Sigmoid colon (tissue), 7 donors: ENCODE results near the gene PSMD8. TPM values are rescaled to one million over a fixed set of nuclear protein-coding genes. Genes with fewer than 3 reads are reported as not detected.

Source experiments
- DNase-seq: peaks from one replicate; pipeline ENCODE4 v3.0.0-alpha.2; 2019
- H3K27ac ChIP-seq, 4 donors: fragments of 200-600 bp; sonication (generic); one replicate each; pipeline ENCODE4 v1.5.1; 2016 to 2019; ENCODE audit warnings: mild to moderate bottlenecking in 1 of 4
- H3K27me3 ChIP-seq, 3 donors: fragments of 200-600 bp; sonication (generic); one replicate each; pipeline ENCODE4 v1.5.1; 2019; ENCODE audit warnings: mild to moderate bottlenecking in 1 of 3
- H3K36me3 ChIP-seq, 4 donors: fragments of 200-600 bp; sonication (generic); one replicate each; pipeline ENCODE4 v1.5.1; 2016 to 2019
- H3K4me1 ChIP-seq, 4 donors: fragments of 200-600 bp; sonication (generic); one replicate each; pipeline ENCODE4 v1.5.1; 2017 to 2019
- H3K4me3 ChIP-seq, 4 donors: fragments of 200-600 bp; sonication (generic); one replicate each; pipeline ENCODE4 v1.5.1; 2017 to 2019; ENCODE audit warnings: mild to moderate bottlenecking in 2 of 4, moderate library complexity in 1 of 4
- H3K9me3 ChIP-seq, 4 donors: fragments of 200-600 bp in 3 of 4; sonication (generic) in 3 of 4; one replicate each; pipeline versions ENCODE4 v1.5.1 to v1.6.1; 2013 to 2019
- EP300 ChIP-seq, 4 donors: sonication (generic); formaldehyde crosslinking; IDR thresholded peaks; one replicate each; pipeline ENCODE4 v1.6.1; 2017; ENCODE audit warnings: antibody characterized with exemption in 4 of 4
- POLR2A ChIP-seq, 2 donors: fragments of 450-650 bp; IDR thresholded peaks; one replicate each; pipeline ENCODE4 v1.6.1; 2016; ENCODE audit warnings: antibody characterized with exemption in 2 of 2, mild to moderate bottlenecking in 2 of 2, moderate library complexity in 2 of 2
- POLR2AphosphoS5 ChIP-seq, 4 donors: sonication (generic); formaldehyde crosslinking; IDR thresholded peaks; one replicate each; pipeline ENCODE4 v1.6.1; 2017; ENCODE audit warnings: antibody characterized with exemption in 4 of 4
- WGBS, 2 donors: extraction: QIAGEN DNeasy Blood & Tissue Kit; methylation state at CpG; one replicate each; pipeline ENCODE4 v1.1.7; 2013; 5-methylcytosine and 5-hydroxymethylcytosine counted together
- intact Hi-C: fragments of 100-400 bp; cut with DNase I; formaldehyde crosslinking; loops from one replicate; pipeline ENCODE4 v1.15.1; 2023
- polyA plus RNA-seq, 3 donors: library from polyadenylated mRNA; stranded (reverse); fragments of 200-250 nt; gene quantifications; one replicate each; pipeline ENCODE4 v1.2.3, GENCODE V29; 2013
- total RNA-seq, 4 donors: library from RNA; depleted of rRNA; stranded (reverse); fragments of >200 nt; gene quantifications; one replicate each; pipeline ENCODE4 v1.1.0, GENCODE V29; 2016
- TF ChIP-seq, protein P1 (sequence below), 4 experiments: fragments of 450-650 bp in 3 of 4; fragments of 200-600 bp in 1 of 4; IDR thresholded peaks; one replicate each; pipeline ENCODE4 v1.5.1; 2016 to 2019; ENCODE audit warnings: antibody characterized with exemption in 4 of 4, mild to moderate bottlenecking in 3 of 4, moderate library complexity in 2 of 4
- donor health status: healthy with polysubstance abuse.
- donor health status: Bipolar disorder and iron deficiency.
- donor health status: healthy.

Gene PSMD8
- total and polyA plus RNA-seq, 7 donors = 125 to 271 (median 147) TPM

DNA sequence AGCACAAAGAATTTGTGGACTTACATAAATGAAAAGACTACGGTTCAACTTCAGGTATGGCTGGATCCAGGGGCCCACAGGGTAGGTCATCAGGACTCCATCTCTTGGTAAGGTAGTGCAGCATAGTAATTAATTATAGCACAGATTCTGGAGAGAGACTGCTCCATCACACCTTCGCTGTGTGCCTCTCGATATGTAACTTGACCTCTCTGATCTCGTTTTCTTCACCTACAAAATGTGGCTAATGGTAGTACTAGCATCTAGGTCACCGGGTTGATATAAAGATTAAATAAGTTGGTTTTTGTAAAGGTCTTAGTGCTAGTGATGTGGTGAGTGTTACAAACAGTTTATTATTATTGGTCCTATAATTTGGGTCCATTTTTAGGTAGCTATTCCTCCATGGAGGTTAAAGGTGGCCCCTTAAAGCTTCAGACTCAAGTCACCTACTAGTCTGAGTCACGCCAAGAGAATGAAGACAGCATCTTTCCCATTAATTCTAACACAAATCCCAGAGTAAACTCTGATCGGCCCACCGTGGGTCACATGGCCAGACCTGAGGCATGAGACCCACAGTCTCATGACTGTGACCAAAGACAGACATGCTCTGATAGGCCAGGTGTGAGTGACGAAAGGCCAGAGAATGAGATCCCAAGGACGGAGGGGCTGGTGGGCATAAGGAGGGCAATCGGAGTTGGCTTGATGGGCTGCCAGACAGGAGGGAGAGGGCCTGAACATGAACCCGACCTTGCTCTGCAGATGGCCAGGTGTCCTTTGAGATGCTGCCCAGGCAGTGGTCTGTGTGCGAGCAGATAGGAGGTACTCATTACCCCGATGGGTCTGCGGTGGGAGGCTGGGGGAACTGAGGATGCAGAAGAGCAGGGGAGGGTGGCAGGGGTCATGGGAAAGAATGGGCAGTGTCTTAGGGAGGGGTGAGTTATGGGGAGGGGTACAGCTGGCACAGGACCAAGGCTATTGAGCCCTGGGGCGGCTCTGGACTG is 18.3 kb upstream of the PSMD8 start:
- H3K27me3 ChIP-seq = peaks cover 4 to 73% (median 34%) of the 10 kb centered on the region in 3 donors

DNA sequence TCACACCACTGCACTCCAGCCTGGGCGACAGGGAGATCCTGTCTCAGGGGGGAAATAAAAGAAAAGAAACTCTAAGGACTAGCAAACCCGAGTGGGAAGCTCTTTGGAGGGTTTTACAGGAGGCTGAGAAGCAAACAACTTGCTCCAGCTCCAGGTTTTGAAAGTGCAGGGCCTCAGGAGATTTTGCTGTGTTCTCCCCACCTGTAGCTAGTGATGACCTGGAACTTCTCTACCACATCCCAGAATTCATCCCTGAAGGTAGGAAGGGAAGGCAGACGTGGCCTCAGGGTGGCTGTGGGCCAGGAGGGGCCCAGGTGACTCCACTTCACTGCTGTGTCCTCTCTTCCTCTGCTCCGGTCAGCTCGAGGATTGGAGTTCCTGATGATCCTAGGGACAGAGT is 16.3 kb upstream of the PSMD8 start:
- H3K4me3 ChIP-seq = no peak overlapping the region
- H3K27me3 ChIP-seq = peaks cover 9 to 81% (median 50%) of the 10 kb centered on the region in 3 donors
- no peak for DNase-seq
- no peaks in the 10 kb centered on the region for H3K36me3 ChIP-seq
- TF ChIP-seq EP300 (IDR thresholded peaks at IDR 0.05) = no peak
- TF ChIP-seq, protein P1, sequence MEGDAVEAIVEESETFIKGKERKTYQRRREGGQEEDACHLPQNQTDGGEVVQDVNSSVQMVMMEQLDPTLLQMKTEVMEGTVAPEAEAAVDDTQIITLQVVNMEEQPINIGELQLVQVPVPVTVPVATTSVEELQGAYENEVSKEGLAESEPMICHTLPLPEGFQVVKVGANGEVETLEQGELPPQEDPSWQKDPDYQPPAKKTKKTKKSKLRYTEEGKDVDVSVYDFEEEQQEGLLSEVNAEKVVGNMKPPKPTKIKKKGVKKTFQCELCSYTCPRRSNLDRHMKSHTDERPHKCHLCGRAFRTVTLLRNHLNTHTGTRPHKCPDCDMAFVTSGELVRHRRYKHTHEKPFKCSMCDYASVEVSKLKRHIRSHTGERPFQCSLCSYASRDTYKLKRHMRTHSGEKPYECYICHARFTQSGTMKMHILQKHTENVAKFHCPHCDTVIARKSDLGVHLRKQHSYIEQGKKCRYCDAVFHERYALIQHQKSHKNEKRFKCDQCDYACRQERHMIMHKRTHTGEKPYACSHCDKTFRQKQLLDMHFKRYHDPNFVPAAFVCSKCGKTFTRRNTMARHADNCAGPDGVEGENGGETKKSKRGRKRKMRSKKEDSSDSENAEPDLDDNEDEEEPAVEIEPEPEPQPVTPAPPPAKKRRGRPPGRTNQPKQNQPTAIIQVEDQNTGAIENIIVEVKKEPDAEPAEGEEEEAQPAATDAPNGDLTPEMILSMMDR (IDR thresholded peaks at IDR 0.05) = no peak
- TF ChIP-seq POLR2AphosphoS5 (IDR thresholded peaks at IDR 0.05) = no peak
- no peak for TF ChIP-seq POLR2A (IDR thresholded peaks at IDR 0.05)
- no peaks in the 10 kb centered on the region for H3K9me3 ChIP-seq
- intact Hi-C loops = no loop called here
- WGBS, 2 donors = 26 to 41% methylated on average over 5 of the region's 5 CpGs
- H3K4me1 ChIP-seq = peaks cover 2 to 21% (median 19%) of the 10 kb centered on the region in 4 donors
- no peak overlapping the region for H3K27ac ChIP-seq

More for the DNA sequence above, 18.3 kb upstream of the PSMD8 start:
- Histone ChIP-seq H3K27ac (no peak overlapping the region), H3K9me3 (no peaks in the 10 kb centered on the region), H3K36me3 (no peaks in the 10 kb centered on the region), H3K4me1 (peaks cover 0 to under 1% (median 0%) of the 10 kb centered on the region in 4 donors), H3K4me3 (no peak overlapping the region)
- TF ChIP-seq POLR2AphosphoS5 (IDR thresholded peaks at IDR 0.05) = no peak
- TF ChIP-seq, protein P1 (IDR thresholded peaks at IDR 0.05) = no peak
- no peak for TF ChIP-seq EP300 (IDR thresholded peaks at IDR 0.05)
- TF ChIP-seq POLR2A (IDR thresholded peaks at IDR 0.05) = no peak
- WGBS, 2 donors = 67 to 79% methylated on average over 16 of the region's 16 CpGs
- intact Hi-C loops = no loop called here
- DNase-seq = no peak

DNA sequence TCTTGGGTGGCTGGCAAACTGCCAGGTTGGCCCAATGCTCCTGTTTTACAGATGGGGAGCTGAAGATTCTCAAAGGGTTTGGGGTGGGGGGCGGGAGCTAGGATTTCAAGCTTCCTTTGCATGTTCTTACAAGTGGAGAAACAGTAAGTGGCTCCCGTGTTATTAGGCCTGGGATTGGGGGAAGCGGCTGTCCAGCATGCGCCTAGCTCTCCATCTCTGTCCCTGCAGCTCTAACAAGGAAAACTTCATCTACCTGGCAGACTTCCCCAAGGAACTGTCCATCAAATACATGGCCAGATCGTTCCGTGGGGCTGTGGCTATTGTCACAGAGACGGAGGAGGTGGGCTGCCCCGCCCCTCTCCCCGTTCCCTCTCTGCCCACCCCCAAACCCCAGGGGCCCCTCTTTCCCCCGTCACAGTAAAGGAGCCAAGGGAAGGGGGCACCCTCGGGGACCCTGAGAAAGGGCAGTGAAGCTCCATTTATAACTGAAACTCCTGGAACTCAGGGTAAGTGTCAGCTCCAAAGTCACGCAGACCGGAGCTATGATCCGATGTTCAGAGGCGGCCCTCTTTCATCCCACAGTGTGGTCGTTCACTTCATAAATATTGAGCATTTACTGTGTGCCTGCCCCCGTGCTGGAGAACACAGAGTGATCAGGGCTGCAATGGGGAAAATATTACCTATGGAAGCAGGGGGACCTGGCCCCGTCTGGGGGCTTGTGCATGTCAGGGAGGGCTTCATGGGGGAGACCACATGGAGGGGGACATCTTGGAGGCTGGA is 14.9 kb upstream of the PSMD8 start:
- Histone ChIP-seq H3K9me3 (no peaks in the 10 kb centered on the region), H3K36me3 (no peaks in the 10 kb centered on the region), H3K27me3 (peaks cover 9 to 75% (median 59%) of the 10 kb centered on the region in 3 donors), H3K4me1 (peaks cover 2 to 21% (median 20%) of the 10 kb centered on the region in 4 donors), H3K27ac (no peak overlapping the region), H3K4me3 (no peak overlapping the region)
- intact Hi-C loops = no loop called here
- 40 to 55% methylated on average over 18 of the region's 18 CpGs for WGBS, 2 donors
- no peak for DNase-seq
- no peak for TF ChIP-seq EP300 (IDR thresholded peaks at IDR 0.05)
- TF ChIP-seq POLR2AphosphoS5 (IDR thresholded peaks at IDR 0.05) = no peak
- no peak for TF ChIP-seq POLR2A (IDR thresholded peaks at IDR 0.05)
- TF ChIP-seq, protein P1 (IDR thresholded peaks at IDR 0.05) = no peak

DNA sequence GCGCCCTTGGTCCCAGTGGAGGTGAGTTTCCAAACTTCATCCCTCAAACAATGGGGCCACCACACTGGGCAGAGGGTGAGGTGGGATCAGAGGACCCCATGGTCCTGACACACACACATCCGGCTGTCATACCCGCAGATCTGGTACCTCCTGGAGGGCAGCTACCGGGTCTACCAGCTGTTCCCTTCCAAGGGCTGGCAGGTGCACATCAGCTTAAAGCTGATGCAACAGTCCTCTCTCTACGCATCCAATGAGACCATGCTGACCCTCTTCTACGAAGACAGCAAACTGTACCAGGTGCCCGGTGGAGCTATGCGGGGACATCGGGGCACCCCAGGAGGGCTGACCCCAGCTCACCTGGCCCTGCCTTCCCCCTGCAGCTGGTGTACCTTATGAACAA is 14.0 kb upstream of the PSMD8 start:
- no peak for TF ChIP-seq POLR2AphosphoS5 (IDR thresholded peaks at IDR 0.05)
- TF ChIP-seq, protein P1 (IDR thresholded peaks at IDR 0.05) = no peak
- TF ChIP-seq EP300 (IDR thresholded peaks at IDR 0.05) = no peak
- TF ChIP-seq POLR2A (IDR thresholded peaks at IDR 0.05) = no peak
- WGBS, 2 donors = 79 to 85% methylated on average over 9 of the region's 9 CpGs
- Histone ChIP-seq H3K36me3 (no peaks in the 10 kb centered on the region), H3K4me3 (no peak overlapping the region), H3K27ac (no peak overlapping the region), H3K9me3 (no peaks in the 10 kb centered on the region), H3K4me1 (peaks cover 2 to 21% (median 20%) of the 10 kb centered on the region in 4 donors), H3K27me3 (peaks cover 9 to 76% (median 61%) of the 10 kb centered on the region in 3 donors)
- intact Hi-C loops = no loop called here
- no peak for DNase-seq
